ENCODE results near the gene EIF4EBP2.

Gene EIF4EBP2

GRCh38 chr10:70404036-70404786 is at the start of gene EIF4EBP2:
Gene EIF4EBP2, plus strand, starts transcription at chr10:70404145. Its CDS starts 257 bp downstream, at chr10:70404402.
- DNase-seq: peak; percentile 98

GRCh38 chr10:70354556-70354955 is 49.4 kb upstream of the EIF4EBP2 start:
- no peak for DNase-seq

GRCh38 chr10:70355051-70356021 is 48.6 kb upstream of the EIF4EBP2 start:
- peak in 1 of 2 experiments; percentile 7 for DNase-seq

- DNase-seq: no peak
Observed at GRCh38 chr10:70357565-70357964, 46.4 kb upstream of the EIF4EBP2 start.

GRCh38 chr10:70358446-70358845 is 45.5 kb upstream of the EIF4EBP2 start:
- DNase-seq: no peak

- no peak for DNase-seq
Observed at GRCh38 chr10:70359017-70359550, 44.9 kb upstream of the EIF4EBP2 start.

- DNase-seq: no peak
Observed at GRCh38 chr10:70360215-70360614, 43.7 kb upstream of the EIF4EBP2 start.

- DNase-seq: no peak
Observed at GRCh38 chr10:70362328-70362727, 41.6 kb upstream of the EIF4EBP2 start.

- no peak for DNase-seq
Observed at GRCh38 chr10:70363292-70363691, 40.7 kb upstream of the EIF4EBP2 start.

GRCh38 chr10:70363971-70364771 is 39.8 kb upstream of the EIF4EBP2 start:
- peak; percentile 76 to 84 for DNase-seq

- DNase-seq: no peak
Observed at GRCh38 chr10:70364772-70365091, 39.2 kb upstream of the EIF4EBP2 start.

GRCh38 chr10:70367195-70367796 is 36.6 kb upstream of the EIF4EBP2 start:
- no peak for DNase-seq

GRCh38 chr10:70368774-70369482 is 35.0 kb upstream of the EIF4EBP2 start:
- no peak for DNase-seq

- no peak for DNase-seq
Observed at GRCh38 chr10:70369498-70370018, 34.4 kb upstream of the EIF4EBP2 start.

GRCh38 chr10:70370766-70371165 is 33.2 kb upstream of the EIF4EBP2 start:
- no peak for DNase-seq

GRCh38 chr10:70371846-70372245 is 32.1 kb upstream of the EIF4EBP2 start:
- DNase-seq: no peak

- no peak for DNase-seq
Observed at GRCh38 chr10:70374775-70375614, 28.9 kb upstream of the EIF4EBP2 start.

- DNase-seq: no peak
Observed at GRCh38 chr10:70376436-70377378, 27.2 kb upstream of the EIF4EBP2 start.

GRCh38 chr10:70378122-70378521 is 25.8 kb upstream of the EIF4EBP2 start:
- no peak for DNase-seq

All from Kasumi-1 (cell line).